NCI-H2107 treated with DMSO at 0.1 percent for 48 hours (cell line): ENCODE measurements around the gene MYBPH.

Experiments
- DNase-seq: peaks from one replicate; lab custom pipeline; 2025; ENCODE audit not compliant: unreplicated experiment; lab: John Stamatoyannopoulos, UW

MYBPH gene

DNA sequence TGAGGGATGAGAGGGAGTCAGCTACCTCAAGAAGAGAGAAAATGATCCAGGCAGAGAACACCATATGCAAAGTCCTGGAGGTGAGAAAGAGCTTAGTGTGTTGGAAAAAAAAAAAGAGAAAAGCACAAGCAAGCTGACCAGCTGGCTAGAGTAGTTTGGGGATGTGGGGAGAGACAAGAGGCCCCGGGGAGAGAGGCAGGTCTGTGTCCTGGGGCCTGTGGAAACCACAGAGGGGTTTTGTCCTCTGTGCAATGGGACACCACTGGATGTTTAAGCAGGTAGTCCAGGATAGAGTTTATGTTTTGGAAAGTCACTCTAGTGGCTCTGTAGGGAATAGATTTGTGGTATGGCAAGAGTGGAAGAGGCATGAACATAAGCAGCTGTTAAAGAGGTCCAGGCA is 25.3 kb upstream of the MYBPH start:
- DNase-seq = no peak

DNA sequence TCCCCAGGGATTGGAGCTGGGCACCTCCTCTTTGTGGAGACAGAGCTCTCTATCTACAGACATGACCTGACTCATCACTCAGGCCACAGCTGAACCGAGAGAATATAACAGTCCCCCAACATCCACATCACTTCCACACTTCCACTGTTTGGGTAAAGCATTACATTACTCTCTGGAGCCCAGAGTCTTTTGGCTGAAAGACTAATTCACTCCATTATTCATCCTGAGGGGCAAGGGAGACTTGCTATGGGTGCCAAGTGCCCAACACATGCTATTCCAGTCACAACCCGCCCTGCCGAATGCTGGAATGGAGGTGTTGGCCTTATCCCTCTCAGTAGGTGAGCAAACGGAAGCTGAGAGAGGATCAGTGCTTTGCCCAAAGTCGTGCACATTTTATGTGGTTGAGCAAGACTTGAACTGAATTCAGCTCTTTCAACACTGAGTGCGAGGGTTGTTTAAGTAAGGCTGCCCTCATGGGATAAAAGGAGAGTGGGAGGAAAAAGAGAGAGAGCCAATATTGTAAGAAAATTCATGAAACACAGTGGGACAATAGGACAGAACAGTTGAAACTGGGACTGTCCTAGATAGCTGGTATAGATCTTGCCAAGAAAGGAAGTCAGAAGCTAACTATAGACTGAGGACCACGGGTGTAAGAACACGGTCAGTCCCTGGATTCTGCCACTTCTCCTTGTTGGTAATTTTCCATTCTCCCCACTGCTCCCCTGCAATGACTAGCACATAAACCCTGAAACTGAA is 24.4 kb upstream of the MYBPH start:
- no peak for DNase-seq

DNA sequence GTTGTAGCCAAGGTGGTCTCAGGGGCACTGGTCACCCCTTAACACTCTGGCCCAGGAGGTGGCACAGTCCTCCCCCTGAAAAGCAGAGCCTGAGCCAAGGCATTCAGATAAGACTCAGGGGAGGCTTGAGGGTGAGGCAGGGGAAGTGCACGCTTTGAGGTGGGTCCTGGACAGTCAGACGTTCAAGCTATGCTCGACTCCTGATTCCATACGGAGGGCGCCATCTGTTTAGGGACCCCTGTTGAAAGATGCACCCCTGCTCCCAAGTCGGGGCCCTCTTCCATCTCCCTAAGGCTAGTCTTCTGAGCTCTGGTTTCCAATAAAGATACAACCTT is 23.8 kb upstream of the MYBPH start:
- no peak for DNase-seq

DNA sequence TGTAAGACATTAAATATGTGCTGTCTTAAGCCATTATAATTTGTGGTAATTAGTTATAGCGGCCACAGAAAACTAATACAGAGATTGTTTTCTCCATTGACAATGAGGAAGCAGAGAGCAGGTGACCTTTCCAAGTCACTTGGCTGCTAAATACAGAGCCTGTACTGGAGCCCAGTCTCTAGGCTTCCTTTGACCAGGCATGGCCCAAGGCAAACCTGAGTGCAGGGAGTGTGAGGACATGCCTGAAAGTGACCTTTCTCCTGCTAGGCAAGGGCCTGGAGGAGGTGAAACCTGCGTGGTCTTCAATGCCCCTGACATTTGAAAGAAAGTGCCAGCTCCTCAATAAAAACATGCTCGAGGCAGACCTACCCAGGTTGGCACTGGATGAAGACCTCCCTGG is 23.4 kb upstream of the MYBPH start:
- DNase-seq = no peak

DNA sequence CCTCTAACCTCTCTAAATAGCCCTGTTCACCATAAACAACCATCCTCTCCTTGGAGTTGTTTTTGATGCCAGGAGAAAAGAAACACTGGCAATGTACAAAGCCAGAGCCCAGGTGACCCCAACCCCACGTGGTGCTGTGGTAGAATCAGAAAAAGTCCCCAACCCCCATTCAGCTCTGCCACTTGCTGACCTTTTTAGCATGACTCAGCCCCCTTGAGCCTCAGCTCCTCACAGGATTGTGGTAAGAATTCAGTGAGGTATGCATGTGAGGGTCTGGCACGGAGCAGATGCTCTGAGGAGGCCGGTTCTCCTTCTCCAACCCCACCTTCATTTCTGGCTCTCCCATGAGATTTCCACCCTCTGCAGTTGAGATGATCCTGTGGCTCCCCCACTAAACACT is 22.0 kb upstream of the MYBPH start:
- DNase-seq = no peak

DNA sequence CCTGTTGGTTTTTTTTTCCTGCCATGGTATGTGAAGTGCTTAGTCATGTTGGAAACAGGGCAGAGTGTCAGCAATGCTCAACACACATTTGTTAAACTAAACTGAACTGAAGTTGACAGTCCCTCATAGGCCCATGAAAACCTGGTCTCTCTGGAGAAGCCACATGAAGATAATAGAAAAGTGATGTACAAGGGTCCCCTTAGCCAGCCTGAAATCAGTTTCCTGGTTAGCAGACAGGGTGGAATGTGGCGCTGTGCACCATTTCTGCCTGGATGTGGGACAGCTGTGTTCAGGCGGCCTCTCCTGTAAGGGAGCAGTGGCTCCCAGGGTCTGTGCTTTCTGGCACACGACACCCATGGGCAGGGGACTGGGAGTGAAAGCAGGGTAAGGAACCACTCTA is 20.7 kb upstream of the MYBPH start:
- no peak for DNase-seq

DNA sequence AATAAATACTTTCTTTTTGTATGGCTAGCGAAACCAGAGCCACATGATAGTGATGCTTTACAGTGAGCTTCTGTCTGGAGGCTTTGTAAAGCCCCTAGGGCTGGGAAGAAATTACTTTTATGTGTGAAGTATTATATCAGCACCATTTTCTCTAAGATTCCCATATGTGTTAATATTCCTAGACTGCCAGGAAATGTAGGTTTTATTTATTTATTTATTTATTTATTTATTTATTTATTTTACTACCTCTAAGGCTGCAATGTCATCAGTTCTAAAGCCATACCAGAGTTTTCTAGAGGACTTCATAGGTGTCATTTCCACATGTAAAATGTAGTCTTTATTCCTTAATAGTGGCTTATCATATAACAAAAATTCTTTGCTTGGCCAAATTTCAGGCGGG is 15.3 kb upstream of the MYBPH start:
- DNase-seq = no peak

DNA sequence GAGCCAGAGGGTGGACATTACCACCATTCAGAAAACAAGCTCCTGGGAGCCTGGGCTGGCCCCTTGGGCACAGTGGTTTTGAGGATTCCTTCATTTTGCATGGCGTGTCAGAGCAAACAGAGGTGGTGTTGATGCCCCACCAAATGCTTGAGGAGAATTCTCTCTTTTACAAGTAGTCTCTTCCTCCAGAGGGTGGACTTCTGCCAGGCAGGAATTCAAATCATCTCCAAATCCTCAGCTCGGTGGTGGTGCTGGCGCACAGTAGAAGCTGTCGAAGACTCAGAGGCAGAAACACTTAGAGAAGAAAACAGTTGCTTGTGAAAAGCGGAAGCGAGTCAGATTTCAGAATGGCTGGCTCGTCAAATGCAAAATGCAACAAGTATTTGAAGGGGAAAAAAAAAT is 14.3 kb upstream of the MYBPH start:
- DNase-seq = no peak

DNA sequence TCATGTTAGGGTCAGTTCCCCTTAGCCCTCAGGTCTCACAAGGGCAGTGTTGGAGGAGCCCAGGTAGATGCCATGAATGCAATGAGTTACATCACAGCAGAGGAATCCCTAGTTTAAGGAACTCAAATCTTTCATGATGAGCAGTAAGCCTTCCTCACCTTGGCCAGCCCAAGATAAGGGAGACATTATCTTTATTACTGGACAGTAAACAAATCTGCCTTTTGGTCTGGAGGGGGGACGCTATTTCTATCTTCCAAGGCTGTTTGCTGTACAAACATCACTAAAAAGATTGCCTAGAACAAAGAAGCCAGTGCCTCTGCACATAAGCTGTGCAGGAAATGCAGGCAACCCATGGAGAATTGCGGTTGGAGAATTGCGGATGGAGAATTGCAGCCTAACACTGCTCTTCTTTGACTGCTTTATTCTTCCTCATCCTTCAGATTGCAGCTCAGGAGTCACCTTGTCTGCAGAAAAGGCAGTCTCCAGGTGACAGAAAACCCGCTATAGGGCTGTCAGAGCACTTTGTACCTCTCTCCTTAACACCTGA is 13.1 kb upstream of the MYBPH start:
- DNase-seq = no peak

DNA sequence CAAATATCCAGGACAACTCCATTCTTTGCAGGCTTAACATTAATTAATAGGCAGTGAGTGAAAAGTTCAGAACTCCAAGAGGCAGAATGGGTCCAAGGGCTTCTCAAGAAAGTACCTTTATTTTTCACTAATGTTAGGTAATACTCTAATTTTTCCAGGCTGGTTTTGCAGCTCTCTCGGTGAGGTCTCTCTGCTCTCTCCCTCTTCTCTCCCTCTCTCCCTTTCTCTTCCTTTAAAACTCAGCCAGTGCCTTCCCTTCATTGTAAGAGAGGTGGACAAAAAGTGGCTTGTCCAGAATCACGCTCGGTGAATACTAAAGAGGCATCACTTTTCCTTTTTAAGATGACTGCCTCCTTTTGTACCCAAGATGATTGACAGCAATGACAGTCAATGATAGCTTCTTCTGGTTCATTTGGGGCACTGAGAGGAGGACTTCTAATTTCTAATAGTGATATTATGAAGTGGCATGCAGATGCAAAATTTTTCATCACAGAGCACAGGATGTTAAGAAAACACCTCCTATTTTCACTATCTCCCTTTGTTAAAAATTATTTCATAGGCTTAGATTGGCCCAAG is 12.2 kb upstream of the MYBPH start:
- DNase-seq = no peak

DNA sequence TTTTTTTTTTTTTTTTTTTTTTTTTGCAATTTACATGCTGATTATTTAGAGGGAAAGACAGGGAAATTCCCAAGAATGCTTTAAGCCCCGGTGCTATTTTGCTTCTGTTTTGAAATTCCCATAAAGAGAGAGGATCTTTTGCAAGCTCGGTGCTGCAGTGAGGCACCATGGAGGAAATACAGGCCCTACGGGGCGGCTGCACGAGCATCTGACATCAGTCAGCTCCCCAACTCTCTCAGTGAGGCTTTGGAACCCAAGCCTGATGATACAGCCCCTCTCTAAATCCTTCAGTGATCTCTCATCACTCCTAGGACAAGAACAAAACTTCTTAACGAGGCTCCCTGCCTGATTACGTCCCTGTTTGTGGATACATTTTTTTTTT is 11.7 kb upstream of the MYBPH start:
- DNase-seq = no peak

DNA sequence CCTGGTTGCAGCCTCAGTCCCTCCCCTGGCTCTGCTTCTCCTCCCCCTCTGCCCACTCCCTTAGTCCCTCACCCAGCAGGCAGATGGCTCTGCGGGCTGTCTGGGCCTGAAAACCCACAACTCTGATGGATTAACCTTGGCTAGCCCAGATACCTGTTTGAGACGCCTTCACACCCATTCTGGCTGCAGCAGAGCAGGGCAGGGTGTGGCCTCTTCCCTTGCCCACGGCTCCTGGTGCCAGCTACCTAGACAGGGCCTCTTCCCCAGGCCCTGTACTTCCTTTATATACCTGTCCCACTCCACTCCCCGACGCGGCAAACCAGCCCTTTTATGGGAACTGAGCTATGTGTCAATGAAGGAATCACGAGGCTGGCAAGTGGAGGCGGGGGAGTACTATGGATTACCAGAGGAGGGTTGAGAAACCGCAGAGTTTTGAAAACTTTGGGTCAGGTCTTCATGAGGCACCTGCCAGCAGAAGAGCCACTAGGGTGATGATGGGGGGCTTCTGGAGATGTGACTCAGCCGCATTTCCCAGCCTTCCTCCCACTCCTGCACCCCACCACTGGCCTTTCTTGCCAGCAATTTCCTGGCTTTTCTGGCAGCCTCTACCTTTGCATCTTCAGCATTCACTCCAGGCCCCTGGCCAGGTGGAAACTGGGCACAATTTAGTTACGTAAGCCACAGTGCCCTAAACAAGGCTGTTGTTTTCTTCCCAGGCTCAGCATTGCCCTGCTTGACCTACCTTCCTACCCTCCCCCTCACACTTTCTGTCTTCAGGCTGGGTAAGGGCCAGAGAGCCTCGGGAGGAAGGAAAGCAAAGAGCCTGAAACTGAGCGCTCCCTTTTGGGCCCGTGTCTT is 11.0 kb upstream of the MYBPH start, which contains the start of gene CHI3L1:
CHI3L1 (minus strand) TSS at position 259 of the 858 bp plus-strand sequence; CDS start at position 178, 81 bp downstream.
- no peak for DNase-seq

DNA sequence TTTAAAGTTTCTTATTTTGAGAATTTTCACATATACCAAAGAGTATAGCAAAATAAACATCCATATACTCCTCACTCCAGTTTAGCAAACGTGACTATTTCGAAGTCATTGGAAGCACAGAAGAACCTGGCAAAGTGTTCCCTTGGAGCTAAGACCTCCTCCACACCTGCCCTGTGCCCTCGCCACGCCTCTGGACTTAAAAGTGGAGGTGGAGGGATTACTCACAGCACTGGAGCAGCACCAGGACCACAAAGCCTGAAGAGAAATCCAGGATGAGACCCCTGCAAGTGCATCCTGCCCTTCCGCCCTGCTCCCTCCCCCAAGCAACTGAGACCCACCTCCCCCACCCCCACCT is 10.4 kb upstream of the MYBPH start:
- no peak for DNase-seq

DNA sequence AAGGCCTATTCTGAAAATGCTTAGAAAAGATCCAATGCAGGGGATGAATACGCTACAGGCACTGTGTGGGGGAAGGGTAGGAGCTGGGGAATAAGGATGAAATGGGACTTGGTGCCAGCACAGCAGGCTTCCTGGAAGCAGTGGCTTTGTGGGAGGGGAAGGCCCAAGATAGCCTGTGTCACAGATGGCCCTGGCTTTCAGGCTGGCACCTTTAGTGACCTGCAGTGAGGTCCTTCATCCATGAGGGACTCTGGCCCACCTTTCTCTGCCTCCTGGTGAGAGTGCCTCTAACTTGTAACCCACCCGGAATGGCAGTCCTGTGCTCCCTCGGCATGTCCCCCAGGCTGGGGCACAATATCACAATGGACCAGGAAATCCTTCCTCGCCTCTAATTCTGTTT is 10.0 kb upstream of the MYBPH start:
- no peak for DNase-seq

DNA sequence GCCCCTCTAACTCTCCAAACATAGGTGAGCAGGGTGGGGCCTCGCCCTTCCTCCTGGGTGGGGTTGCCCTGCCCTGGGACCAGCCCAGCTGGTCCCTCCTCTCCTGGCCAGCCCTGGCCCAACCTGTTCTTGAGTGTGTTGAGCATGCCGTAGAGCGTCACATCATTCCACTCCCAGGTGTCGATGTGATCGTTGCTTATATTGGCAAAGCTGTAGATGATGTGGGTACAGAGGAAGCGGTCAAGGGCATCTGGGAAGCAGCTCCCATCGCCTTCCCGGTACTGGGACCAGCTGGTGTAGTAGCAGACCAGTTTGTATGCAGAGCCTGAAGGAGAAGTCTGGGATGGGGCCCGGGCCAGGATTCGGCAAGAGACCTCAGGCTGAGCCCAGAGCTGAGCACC is 9.4 kb upstream of the MYBPH start:
- DNase-seq = no peak

DNA sequence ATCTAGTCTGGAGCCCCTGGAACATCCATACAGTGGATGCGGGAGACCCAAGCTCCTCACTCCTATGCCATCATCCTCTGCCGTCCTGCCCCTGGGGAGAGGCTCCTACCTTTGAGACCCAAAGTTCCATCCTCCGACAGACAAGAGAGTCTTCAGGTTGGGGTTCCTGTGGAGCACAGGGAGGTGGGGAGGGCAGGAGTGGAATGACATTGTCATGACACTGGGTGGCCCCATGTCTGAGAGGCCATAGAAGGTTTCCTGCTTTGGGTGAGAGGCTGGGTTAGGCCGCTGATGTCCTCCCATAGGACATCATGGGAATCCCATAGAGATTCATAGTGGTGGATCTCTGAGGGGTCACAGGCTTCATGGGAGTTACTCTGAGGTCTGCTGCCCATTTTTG is 8.8 kb upstream of the MYBPH start:
- no peak for DNase-seq

DNA sequence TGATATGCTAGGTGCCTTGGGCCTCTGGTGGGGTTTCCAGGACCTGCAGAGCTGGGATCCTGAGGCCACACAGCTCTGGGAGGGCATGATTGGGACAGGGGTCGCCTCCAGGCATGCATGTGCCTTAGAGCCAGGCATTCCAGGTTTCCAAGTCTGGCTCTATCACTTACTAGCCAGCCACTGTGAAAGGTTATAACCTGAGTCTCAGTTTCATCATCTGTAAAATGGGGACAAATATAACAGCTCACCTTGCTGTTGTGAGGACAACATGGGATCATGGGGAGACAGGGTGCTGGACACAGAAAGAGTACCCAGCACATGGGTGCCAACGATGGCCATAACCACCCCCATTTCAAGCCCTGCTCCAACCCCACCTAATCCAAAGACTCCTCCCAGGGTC is 8.2 kb upstream of the MYBPH start:
- DNase-seq = no peak

DNA sequence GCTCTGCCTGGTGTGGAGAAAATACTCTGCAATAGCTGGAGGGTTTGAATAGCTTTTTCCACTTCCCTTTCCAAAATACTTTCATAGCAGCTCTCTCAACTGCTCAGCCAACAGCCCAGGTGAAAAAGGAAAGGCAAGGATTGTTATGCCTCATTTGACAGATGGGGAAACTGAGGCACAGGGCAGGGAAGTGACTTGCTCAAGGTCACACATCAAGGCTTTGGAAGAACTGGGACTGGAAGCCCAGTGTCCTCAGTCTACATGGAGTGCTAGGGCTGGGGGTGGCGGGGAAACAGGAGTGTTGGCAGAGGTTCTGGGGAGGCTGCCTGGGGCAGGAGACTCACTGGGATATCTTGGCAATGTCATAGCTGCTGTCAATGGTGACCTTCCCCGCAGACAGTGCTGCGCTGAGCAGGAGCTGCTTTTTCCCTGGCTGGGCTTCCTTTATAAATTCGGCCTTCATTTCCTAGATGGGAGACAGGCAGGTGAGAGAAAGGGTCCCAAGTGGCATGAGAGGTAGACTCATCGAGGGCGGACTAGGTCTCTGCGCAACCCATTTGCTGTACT is 6.8 kb upstream of the MYBPH start:
- DNase-seq = no peak

DNA sequence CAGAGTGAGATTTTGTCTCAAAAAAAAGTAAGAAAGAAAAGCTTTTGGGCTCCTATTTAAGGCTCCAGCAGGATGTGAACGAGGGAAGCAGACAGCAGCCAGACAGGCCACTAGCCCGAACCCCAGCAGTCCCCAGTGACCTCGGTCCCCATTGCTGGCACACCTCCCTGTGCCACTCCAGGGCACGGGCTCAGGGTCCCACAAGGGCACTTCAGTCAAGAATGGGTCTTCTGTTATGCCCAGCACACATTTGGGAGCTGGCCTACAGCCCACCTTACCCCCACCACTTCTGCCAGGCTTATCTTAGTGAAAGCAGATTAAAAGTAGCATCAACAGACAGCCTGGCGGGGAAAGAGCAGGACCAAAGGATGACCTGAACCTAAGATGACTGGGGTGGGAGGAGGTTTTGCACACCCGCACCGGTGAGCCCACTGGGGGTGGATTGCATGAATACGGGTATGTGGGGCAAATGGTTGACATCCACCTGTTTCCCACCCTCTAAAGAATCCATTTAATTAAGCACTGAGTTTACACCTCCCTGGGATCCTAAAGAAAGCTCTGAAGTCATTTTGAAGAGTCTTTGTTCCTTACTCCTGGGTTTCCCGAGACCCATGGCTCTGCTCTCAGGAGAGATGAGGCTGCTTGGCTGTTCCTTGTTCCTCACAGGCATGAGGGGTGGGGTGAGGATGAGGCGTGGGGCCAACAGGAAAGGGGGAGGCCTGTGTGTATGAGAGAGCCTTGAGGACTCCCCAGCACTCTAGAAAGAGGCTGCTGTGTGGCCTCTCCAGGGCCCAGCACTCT is 6.2 kb upstream of the MYBPH start:
- DNase-seq = no peak

DNA sequence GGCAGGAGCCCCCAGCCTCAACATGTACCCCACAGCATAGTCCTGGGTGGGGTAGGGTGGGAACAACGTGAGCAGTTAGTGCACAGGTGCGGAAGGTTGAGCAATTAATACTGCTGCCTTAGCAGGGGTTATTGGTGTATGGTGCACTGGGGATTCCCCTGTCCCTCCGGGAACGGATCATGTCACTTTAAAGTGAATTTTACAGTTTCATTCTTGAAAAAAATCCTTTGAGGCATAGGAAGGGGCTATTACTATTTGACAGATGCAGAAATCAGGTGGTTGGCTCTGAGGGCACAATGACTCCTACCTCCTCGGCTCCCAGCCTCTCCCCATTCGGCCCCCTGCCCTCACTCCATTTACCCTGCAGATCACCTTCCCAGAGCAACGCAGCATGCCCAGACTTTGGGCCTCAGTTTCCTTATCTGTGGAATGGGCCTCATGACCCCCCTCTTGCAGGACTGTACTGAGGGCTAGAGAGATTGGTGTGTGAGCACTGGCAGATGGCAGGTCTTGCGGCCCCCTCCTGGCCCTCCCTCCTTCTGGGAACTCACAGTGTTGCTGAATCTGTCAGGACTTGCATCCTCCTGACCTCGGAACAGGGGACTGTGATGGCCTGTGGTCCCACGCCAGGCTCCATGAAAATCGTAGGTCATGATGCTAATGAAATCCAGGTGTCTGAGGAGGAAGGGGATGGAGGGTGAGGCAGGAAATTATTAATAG is 5.1 kb upstream of the MYBPH start:
- no peak for DNase-seq
